OCI-M1 (cell line): ENCODE measurements around the gene RPAIN.
"Not testable (repeated sequence)": the region's sequence is repeated elsewhere in the genome, so short reads cannot be mapped to it uniquely, and the experiment has no call there.

ENCODE experiments used
- DNase-seq: peaks from one replicate; lab custom pipeline; 2025; lab: John Stamatoyannopoulos, UW

The RPAIN gene

DNA sequence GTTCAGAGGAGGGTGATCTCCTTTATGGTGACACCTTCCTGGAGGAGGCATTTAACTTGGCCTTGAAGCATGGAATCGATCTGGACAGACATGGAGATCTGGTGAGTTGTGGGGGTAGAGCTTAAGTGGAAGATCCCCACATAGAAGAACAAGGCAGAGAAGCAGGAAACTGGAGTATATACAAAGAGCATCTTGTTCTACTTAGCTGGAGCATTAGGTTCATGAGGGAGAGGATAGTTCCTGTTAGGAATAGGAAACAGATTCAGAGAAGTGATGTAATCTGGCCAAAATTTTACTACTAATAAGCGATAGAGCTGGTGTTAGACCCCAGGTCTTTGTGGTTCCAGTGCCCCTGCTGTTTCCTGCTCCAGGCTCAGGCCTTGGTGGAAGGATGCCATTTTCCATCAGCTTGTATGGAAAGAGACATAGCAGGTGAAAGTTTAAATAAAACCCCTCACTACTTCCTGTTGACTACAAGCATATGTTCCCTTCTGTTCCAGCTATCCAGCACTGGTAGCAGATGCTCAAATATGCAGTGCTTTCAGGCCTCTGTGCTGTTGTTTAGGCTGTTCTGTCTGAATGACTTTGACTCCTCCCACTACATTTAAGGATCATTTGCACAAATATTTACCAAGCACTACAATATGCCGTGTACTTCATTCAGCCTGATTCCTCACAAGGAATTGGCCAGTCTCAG, 9.4 kb downstream of the RPAIN start:
- DNase-seq: no peak

DNA sequence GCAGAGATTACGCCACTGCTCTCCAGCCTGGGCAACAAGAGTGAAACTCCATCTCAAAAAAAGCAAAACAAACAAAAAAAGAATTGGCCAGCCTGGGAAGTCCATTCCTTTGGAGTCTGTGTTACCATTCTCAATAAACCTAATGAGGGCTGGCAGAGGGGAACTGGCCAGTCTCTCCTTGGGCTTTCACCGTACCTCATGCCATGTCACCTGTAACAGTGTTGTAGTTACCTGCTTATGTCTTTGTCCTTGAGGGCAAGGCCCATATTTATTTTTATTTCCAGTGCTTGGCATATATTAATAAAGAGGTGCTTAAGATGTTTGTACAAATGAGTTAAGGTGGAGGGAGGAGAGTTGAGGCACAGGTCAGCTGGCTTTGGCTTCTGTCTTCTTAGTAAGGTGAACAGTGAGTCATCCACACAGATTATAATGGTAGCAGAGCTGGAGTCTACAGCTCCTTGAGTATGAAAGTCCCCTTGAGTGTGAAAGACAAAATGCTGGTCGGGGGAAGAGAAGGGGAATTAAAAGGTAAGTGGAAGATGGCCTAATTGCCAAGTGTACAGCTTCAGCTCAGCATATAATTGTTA, 10.5 kb downstream of the RPAIN start:
- DNase-seq: no peak

DNA sequence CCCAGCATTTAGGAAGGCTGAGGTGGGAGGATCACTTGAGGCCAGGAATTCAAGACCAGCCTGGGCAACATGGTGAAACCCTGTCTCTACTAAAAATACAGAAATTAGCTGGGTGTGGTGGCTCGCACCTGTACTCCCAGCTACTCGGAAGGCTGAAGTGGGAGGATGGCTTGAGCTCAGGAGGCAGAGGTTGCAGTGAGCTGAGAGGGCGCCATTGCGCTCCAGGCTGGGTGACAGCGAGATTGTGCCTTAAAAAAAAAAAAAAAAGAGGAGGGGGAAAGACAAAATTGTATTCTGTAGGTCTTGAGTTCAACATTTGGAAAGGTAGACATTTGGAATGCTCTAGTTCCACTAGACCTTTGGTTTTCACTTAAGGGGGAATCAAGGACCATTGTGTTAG, 11.3 kb downstream of the RPAIN start:
- DNase-seq: peak; percentile 26

DNA sequence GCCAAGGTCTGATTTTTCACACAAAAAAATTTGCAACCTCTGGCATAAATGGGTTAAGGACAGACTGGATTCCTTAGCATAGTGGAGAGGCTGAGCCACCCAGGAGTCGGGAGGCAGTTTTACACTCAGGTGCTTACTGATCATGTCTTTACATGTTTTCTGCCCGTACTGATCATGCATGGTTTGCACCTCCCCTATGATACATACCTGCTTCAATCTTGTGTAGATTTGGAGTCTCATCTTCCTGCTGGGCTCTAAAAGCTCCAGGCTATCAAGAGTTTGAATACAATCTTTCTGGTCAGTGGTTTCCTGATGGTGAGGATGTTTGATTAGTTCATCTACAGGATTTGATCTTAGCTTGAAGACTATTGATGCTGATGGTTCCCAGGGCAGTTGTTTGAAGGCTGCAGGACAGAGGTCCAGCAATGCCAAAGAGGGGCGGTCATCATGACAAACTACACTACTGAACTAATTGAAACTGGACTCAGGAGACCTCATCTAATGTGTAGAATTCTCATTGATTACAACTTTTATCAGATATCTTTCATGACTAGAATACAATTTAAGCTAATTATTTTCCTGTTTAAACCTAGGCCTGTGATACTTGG, 12.1 kb downstream of the RPAIN start:
- no peak for DNase-seq

DNA sequence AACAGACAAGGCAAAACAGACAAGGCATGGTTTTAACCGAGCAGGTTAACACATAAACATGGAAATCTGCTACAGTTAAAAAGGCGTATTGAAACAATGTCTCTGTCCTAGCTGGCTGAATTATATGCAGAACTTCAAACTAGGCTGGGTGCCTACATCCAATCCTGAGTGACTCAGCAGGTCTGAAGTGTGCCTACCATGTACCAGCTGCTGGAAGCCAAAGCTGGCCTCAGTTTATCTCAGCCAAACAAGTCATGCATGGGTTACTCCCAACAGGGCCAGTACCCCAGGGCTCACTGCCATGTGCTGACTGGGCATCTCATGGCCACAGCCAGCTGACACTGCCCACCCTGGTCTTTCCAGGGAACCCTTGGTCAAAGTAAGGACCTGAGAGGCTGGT, 15.0 kb downstream of the RPAIN start:
- no peak for DNase-seq

DNA sequence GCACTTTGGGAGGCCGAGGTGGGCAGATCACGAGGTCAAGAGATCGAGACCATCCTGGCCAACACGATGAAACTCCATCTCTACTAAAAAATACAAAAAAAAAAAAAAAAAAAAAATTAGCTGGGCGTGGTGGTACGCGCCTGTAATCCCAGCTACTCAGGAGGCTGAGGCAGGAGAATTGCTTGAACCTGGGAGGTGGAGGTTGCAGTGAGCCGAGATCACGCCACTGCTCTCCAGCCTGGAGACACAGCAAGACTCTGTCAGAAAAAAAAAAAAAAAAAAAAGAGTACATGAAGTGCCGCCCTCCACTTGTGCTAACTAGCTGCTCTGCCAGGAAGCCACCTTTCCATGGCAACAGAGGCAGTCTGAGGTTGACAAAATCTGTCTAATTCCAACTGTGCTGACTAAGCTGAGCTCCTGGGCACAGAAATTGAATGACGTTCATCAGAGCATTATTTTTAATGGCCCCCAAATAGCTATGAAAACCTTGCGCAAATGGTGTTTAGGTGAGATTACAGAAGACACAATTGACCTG, 15.9 kb downstream of the RPAIN start:
- DNase-seq: not testable (repeated sequence)

DNA sequence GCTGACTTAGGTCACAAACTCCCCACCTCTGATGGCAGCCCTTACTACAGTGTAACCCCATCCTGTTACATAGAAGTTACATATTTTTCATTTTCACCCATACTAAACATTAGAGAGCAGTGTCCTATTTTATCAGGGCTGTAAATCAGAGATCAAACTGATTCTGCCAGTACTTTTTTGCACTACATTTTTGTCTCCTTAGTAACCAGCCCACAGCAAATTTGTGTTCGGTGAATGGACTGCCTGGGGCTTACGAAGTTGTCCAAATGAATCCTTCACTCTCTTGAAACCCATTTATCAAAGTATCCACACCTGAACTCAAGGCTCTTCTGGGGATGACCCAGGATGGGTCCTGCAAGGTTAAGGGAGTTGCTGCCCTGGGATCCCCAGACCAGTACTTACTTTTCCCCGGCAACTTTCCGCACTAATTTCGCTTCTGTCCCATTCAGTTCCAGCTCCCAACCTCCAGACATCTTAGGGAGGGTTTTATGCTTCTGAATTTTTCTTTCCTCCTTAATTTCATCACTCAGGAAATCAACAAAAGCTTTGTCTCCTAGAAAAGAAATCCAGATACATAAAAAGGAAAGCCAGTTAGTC, 17.8 kb downstream of the RPAIN start:
- no peak for DNase-seq

DNA sequence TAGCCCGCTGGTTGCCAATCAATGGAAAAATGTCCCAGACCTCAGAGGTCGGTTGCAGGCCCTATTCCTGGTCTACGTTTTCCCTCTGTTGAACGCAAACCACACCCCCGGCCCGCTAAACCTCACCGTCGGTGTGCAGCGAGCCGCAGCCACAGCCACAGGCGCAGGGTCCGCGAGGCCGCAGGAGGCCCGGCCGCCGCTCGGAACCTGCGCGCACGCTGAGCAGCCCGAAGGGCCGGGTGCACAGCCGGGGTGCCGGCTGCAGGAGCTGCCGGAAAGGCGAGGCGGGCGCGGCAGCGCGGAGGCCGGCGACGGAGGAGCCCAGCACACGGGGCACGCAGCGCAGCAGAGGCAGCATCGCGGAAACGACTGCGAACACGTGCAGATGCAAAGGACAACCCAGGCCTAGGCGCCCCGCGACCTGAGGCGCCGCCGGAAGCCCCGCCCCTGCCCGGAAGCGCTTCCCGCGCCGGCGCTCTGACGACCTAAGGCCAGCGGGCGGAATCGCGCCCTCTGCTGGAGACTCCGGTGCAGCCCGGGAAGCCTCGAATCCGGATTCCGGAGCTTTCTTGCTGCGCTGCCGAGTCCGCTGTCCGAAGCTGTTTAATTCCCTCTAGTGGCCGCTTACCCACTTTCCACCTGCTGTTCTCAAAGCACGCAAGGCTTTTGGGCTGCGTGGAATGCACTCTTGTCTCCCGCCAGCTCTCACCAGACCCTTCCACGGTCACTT, 18.9 kb downstream of the RPAIN start, which contains the start of gene C1QBP:
TSS of gene C1QBP (minus strand) at position 440 of the 730 bp plus-strand sequence. CDS start at position 358, 82 bp downstream.
- DNase-seq: peak; percentile 99

DNA sequence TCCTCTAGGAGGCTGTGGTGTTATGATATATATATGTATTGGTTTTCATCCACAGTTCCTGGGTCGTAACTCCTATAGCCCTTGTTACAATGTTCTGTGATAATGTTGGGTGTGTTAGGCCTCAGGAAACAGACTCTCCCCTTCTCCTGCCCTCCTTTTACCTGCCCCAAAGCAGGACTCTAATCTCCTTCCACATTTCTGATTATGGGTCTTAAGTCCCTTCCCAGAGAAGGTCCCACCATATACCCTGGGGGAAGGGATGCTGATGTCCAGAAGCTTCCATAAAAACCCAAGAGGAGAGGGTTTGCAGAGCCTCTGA, 19.4 kb downstream of the RPAIN start:
- no peak for DNase-seq

DNA sequence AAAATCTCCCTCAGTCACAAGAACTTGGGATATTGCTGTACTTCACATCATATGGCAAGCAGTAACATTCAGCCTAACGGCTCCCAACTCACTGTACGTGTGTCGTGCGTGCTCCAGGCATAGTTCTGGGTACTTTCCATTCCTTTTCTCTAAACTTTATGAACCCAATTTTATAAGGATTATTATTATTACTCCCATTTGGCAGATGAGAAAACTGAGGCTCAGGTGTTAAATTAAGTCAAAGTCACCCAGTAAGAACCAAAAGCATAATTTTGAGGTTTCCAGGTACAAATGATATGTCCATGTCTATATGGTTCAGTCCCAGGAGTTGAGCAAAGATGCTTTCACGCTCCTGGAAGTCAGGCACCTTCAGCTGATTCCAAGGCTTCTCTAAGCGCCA, 23.7 kb downstream of the RPAIN start:
- no peak for DNase-seq

DNA sequence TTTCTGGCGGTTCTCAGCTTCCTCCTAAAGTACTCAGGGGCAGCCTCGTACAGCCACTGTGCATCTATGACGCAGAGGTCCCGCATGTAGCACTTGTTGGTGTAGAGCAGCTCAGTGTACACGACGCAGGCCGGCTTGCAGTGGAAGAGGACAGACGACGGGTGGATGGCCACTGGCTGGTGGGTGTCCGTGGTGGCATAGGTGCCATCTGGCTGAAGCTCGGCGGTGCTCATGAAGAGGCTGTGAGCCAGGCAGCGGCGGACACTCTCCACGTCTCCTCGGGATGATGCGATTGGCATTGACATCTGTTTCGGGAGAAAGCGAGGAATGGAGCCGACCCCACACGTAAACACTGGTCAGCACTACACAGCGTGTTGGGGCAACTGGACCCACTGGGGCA, 24.2 kb downstream of the RPAIN start:
- no peak for DNase-seq

DNA sequence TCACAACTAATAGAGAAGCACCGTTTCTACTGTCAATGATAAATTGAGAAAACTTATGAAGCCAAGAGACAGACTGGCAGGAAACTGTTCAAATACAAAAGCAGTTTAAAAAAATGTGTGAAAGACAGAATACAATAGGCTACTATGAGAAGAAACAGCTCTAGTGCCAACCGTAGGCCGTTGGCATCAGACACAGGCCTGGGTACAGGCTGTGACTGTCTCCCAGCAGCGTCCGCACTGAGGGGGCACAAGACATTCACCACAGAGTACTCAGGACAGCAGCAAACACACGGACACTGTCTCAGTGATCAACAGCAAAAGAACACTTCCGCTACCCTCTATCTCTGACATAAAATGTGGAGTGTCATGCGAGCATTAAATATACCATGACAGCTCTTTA, 26.8 kb downstream of the RPAIN start:
- DNase-seq: no peak

DNA sequence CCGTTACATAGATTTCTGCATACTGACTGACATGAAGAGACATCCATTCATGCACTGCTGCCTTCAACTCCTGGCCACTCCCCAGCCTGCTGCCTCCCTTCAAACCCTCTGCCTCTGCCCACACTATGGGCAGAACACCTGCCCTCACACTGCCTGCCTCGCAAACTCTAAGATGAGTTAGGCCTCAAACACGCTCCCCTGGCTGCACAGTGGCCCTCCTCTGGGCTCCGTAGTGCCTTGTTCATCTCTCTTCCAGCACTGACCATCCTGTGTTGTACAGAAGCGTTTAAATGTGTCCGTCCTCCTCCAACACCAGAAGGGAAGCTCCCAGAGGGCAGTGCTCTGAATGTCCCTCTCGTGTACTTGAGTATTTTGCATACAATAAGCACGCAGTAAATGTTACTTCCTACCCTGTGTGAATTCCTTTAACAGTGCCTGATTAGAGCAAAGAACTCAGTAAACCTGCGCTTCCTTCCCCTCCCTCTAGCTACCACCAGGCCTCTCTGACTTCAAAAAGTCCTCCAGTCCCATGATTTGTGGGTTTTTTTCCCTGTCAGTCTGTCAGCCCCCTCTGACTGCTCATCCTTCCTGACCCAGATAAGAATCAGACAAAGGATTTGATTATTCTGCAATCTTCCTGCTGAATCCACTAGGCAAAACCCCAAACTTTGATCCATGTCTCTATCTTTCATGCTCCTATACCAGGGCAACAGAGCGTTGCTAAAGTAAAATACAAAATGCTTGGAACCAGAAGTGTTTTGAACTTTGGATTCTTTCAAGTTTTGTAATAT, 44.9 kb downstream of the RPAIN start:
- no peak for DNase-seq

DNA sequence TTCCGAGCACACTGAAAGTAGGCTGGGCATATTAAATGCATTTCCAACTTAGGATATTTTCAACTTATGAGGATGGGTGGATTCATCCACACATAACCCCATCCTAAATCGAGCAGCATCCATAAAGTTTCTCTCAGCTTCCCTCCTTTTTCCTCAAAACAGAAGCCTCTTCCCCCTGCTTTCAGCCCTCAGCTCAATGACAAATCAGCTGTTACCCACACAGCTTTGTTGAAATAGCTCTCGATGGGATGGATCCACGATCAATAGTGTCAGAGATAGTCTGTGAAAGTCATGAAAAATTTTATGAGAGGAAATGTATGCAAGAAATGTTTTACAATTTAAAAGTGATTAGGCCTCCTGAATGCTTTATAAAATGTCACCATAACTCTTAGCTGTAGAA, 46.3 kb downstream of the RPAIN start:
- no peak for DNase-seq

DNA sequence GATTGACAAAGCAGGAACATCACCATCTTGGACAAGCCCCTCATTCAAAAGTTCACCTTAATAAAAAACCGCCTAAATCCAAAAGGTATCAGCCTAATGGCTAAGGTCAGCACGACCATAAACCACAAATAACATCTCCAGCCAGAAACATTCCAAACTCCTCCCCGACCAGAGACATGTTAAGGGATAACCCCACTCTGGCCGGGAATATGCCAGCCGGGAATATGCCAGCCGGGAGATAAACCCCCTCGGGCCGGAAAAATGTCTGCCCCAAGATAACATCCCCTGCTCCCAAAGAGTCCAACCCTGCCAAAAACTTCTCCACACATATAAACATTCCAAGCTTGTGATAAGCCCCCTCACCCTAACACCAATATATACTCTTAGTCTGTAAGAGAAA, 47.4 kb downstream of the RPAIN start:
- no peak for DNase-seq

DNA sequence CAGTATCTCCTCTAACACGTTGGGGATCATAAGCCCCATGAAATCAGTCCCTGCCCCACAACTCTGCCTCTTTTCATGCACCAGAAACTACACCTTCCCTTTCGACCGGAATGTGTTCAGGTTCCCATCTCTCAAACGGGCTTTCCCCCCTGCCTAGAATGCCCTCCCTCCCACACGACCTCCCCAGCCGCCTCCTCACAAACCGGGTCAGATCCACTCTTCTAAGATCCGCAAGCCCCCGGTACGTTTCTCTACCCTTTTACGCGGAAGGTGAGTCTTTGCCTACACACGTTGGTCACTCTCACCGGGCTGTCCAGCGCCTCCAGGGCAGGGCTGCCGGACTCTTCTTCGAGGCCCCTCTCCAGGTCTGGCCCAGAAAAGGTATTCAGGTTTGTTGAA, 48.1 kb downstream of the RPAIN start:
- DNase-seq: peak; percentile 53

DNA sequence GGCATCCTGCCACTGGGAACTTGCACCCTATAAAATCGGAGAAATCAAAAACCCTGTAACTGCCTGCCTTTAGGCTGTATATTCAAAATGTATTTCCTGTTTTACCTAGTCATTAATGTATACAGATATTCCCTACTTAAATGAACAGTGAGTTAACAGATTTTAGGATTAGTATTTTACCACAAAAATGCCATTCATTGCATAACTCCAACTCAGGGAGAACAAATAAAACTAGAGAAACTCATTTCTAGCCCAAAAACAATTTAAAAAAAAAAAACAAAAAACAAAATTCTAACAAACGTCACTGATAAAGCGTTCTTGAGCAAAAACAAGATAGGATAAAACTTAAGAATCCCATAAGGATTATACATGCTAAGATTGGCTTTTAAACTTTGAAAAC, 52.5 kb downstream of the RPAIN start:
- no peak for DNase-seq

DNA sequence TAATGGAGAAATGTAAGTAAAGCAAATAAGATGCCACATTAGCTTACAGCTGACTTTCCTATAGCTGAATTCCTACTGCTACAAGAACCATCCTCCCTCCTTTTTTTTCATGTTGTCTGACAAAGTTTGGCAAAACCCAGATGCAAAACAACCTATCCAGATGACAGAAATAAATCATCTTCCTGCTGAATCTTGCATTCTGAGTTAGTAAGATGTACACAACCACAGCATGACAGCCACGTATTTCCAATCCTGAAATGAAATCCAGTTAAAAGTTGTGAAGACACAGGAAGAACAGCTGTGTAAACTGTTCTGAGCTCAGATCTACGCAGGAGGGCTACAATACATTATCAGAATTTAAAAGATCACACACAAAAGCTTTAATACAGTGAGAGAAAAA, 53.9 kb downstream of the RPAIN start:
- no peak for DNase-seq

DNA sequence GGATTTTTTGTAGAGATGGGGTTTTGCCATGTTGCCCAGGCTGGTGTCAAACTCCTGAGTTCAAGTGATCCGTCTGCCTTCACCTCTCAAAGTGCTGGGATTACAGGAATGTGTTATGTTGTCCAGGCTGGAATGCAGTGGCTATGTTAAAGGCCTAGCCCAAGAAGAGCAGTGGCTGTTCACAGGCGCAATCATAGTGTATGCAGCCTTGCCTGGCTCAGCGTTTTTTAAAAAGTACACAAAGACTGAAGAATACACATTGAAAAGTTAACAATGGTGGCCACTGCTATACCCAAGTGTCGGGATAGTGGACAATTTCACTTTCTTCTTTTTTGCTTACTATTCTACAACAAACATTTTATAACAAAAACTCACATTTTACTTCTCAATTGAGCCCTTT, 59.0 kb downstream of the RPAIN start:
- DNase-seq: no peak

DNA sequence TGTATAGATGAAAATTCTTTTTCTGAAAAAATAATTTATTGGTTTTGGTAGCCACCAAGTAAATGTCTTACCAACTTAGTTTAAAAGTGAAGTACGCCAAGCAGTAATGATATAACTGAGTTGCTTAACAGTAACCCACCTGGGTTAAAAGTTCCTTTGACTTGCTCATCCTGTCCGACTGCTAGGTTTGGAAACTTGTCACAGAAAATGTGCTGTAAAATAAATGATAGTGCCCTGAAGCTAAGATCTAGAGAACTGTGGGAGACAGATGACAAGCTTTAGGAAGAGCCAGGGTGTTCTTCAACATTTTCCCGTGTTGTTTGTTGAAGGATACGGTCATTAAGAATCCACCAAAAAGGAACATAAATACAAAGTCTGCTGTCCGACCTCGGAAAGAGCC, 61.0 kb downstream of the RPAIN start:
- no peak for DNase-seq

DNA sequence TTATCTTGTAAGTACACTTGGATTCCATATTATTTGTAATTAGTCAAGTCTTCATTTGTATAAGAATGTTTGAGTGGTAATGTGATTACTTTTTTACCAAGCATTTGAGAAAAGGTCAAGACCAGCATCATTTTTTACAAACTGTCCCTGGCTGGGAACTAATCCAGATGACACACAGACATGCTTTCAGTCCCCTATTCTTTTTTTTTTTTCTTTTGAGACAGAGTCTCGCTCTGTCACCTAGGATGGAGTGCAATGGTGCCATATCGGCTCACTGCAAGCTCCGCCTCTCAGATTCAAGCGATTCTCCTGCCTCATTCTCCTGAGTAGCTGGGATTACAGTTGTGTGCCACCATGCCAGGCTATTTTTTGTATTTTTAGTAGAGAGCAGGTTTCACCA, 61.5 kb downstream of the RPAIN start:
- DNase-seq: no peak
